Brain pericyte (primary cell): ENCODE results near the gene TXNDC8.
A peak's percentile ranks its signal among the peaks of the same experiment; 100 is the strongest.
"Not testable (repeated sequence)": the region's sequence is repeated elsewhere in the genome, so short reads cannot be mapped to it uniquely, and the experiment has no call there.

Source experiments
- DNase-seq: peaks from one replicate; pipeline ENCODE4 v3.0.0-alpha.2; 2012; ENCODE audit warnings: low read depth, low spot score

The TXNDC8 gene

GRCh38 chr9:110337727-110338126 lies at the start of gene TXNDC8:
TSS of gene TXNDC8 (minus strand) at chr9:110337863.
- DNase-seq: no peak

GRCh38 chr9:110383491-110383890 lies 45.8 kb upstream of the TXNDC8 start:
- no peak for DNase-seq

- DNase-seq: no peak
Measured at GRCh38 chr9:110382731-110383130, 45.1 kb upstream of the TXNDC8 start.

GRCh38 chr9:110371411-110372007 lies 33.8 kb upstream of the TXNDC8 start:
- no peak for DNase-seq

GRCh38 chr9:110370315-110370714 lies 32.7 kb upstream of the TXNDC8 start:
- no peak for DNase-seq

GRCh38 chr9:110364451-110364850 lies 26.8 kb upstream of the TXNDC8 start:
- DNase-seq: no peak

- not testable (repeated sequence) for DNase-seq
Measured at GRCh38 chr9:110358992-110359391, 21.3 kb upstream of the TXNDC8 start.

GRCh38 chr9:110357505-110357904 lies 19.8 kb upstream of the TXNDC8 start:
- no peak for DNase-seq

GRCh38 chr9:110356639-110357395 lies 19.2 kb upstream of the TXNDC8 start:
- DNase-seq: no peak

GRCh38 chr9:110355911-110356310 lies 18.2 kb upstream of the TXNDC8 start:
- no peak for DNase-seq

GRCh38 chr9:110351009-110351467 lies 13.4 kb upstream of the TXNDC8 start:
- peak; percentile 3 for DNase-seq

- no peak for DNase-seq
Measured at GRCh38 chr9:110346325-110346724, 8.7 kb upstream of the TXNDC8 start.

GRCh38 chr9:110344821-110345220 lies 7.2 kb upstream of the TXNDC8 start:
- no peak for DNase-seq

- no peak for DNase-seq
Measured at GRCh38 chr9:110343551-110343950, 5.9 kb upstream of the TXNDC8 start.

GRCh38 chr9:110340306-110340705 lies 2.6 kb upstream of the TXNDC8 start:
- no peak for DNase-seq

- no peak for DNase-seq
Measured at GRCh38 chr9:110338143-110338542, 480 bp upstream of the TXNDC8 start.

- no peak for DNase-seq
Measured at GRCh38 chr9:110336363-110336762, 1.3 kb downstream of the TXNDC8 start.

- DNase-seq: no peak
Measured at GRCh38 chr9:110334871-110335270, 2.8 kb downstream of the TXNDC8 start.

- no peak for DNase-seq
Measured at GRCh38 chr9:110334183-110334582, 3.5 kb downstream of the TXNDC8 start.

GRCh38 chr9:110332766-110333165 lies 4.9 kb downstream of the TXNDC8 start:
- no peak for DNase-seq

GRCh38 chr9:110330484-110331105 lies 7.1 kb downstream of the TXNDC8 start:
- DNase-seq: no peak

GRCh38 chr9:110329639-110330230 lies 7.9 kb downstream of the TXNDC8 start:
- no peak for DNase-seq
